Smooth muscle cell (in vitro differentiated cells): Measurements from ENCODE around the gene RAB10. TPM values are rescaled to one million over a fixed set of nuclear protein-coding genes. Genes with fewer than 3 reads are reported as not detected.
"Not testable (repeated sequence)": the region's sequence is repeated elsewhere in the genome, so short reads cannot be mapped to it uniquely, and the experiment has no call there.

Experiments used
- DNase-seq: peaks from one replicate; lab custom pipeline; 2025; ENCODE audit not compliant: unreplicated experiment; lab: John Stamatoyannopoulos, UW
- H2AFZ ChIP-seq: fragments of 200-600 bp; sonication (generic); 2 replicates; pipeline ENCODE4 v1.6.0; 2016; ENCODE audit warnings: antibody characterized with exemption, low read depth, mild to moderate bottlenecking
- H3F3A ChIP-seq: fragments of 200-600 bp; sonication (generic); 2 replicates; pipeline ENCODE4 v1.6.0; 2017; ENCODE audit warnings: antibody characterized with exemption, low read depth
- H3K27ac ChIP-seq: fragments of 200-600 bp; sonication (generic); 2 replicates; pipeline ENCODE4 v1.5.1; 2016; ENCODE audit warnings: low read depth, mild to moderate bottlenecking
- H3K27me3 ChIP-seq: fragments of 200-600 bp; sonication (generic); 2 replicates; pipeline ENCODE4 v1.6.1; 2016; ENCODE audit warnings: low read depth, mild to moderate bottlenecking
- H3K36me3 ChIP-seq: fragments of 200-600 bp; sonication (generic); 2 replicates; pipeline ENCODE4 v1.5.1; 2016; ENCODE audit warnings: low read depth
- H3K4me1 ChIP-seq: fragments of 200-600 bp; sonication (generic); 2 replicates; pipeline ENCODE4 v1.5.1; 2016; ENCODE audit warnings: low read depth
- H3K4me2 ChIP-seq: fragments of 200-600 bp; sonication (generic); 2 replicates; pipeline ENCODE4 v1.6.0; 2016; ENCODE audit warnings: mild to moderate bottlenecking
- H3K4me3 ChIP-seq: fragments of 200-600 bp; sonication (generic); 2 replicates; pipeline ENCODE4 v1.5.1; 2016; ENCODE audit warnings: mild to moderate bottlenecking
- H3K79me2 ChIP-seq: fragments of 200-600 bp; sonication (generic); 2 replicates; pipeline ENCODE4 v1.6.0; 2016; ENCODE audit warnings: low read depth, mild to moderate bottlenecking
- H3K9ac ChIP-seq: fragments of 200-600 bp; sonication (generic); 2 replicates; pipeline ENCODE4 v1.6.0; 2016; ENCODE audit warnings: low read depth
- H3K9me3 ChIP-seq: fragments of 200-600 bp; sonication (generic); replicated peaks from 2 replicates; pipeline ENCODE4 v1.5.1; 2016; ENCODE audit warnings: low read depth
- H4K20me1 ChIP-seq: fragments of 200-600 bp; sonication (generic); 2 replicates; pipeline ENCODE4 v1.6.0; 2016; ENCODE audit warnings: low read depth
- CTCF ChIP-seq: fragments of 200-600 bp; sonication (generic); IDR thresholded peaks from 2 replicates; pipeline ENCODE4 v1.5.1; 2017; ENCODE audit warnings: borderline replicate concordance, mild to moderate bottlenecking, antibody characterized with exemption; ENCODE audit not compliant: insufficient read depth, poor library complexity, severe bottlenecking
- WGBS: methylation state at CpG from one replicate; pipeline ENCODE4 v1.1.7; 2016; ENCODE audit warnings: low lambda C conversion rate; 5-methylcytosine and 5-hydroxymethylcytosine counted together
- polyA plus RNA-seq: library from polyadenylated mRNA; unstranded; fragments of >200 nt; fragmentation: Nextera tagmentation; extraction: Ambion mirVana; gene quantifications from 2 replicates; pipeline ENCODE4 v1.2.1, GENCODE V29; 2016
- total RNA-seq: library from RNA; depleted of rRNA; stranded (reverse); fragments of >200 nt; gene quantifications from 2 replicates; pipeline ENCODE4 v1.2.3, GENCODE V29; 2014

RAB10 gene
- total and polyA plus RNA-seq, 2 experiments from 2014 or later: 101 to 149 TPM

- no peak for DNase-seq
- no peak for TF ChIP-seq CTCF
- Histone ChIP-seq H3F3A (no peaks in the 10 kb centered on the region), H3K4me1 (no peaks in the 10 kb centered on the region), H3K9me3 (no peaks in the 10 kb centered on the region), H3K9ac (no peak overlapping the region), H4K20me1 (no peaks in the 10 kb centered on the region), H3K36me3 (no peaks in the 10 kb centered on the region), H3K79me2 (no peaks in the 10 kb centered on the region), H3K27me3 (no peaks in the 10 kb centered on the region), H2AFZ (no peak overlapping the region), H3K4me2 (no peak overlapping the region), H3K4me3 (no peak overlapping the region), H3K27ac (no peak overlapping the region)
- 91% methylated on average over 1 of the region's 1 CpG for WGBS
Observed at GRCh38 chr2:25996844-25997243, 37.0 kb upstream of the RAB10 start.

GRCh38 chr2:25998816-25999383 lies 35.0 kb upstream of the RAB10 start:
- H3F3A ChIP-seq: not testable (repeated sequence)

GRCh38 chr2:25999406-25999805 lies 34.5 kb upstream of the RAB10 start:
- H3F3A ChIP-seq, H3K9ac ChIP-seq, H3K79me2 ChIP-seq, H4K20me1 ChIP-seq, H2AFZ ChIP-seq, H3K27me3 ChIP-seq, H3K4me1 ChIP-seq, H3K4me3 ChIP-seq, H3K36me3 ChIP-seq, H3K4me2 ChIP-seq, DNase-seq, H3K9me3 ChIP-seq, H3K27ac ChIP-seq: not testable (repeated sequence)
- 72% methylated on average over 7 of the region's 7 CpGs for WGBS

More at GRCh38 chr2:25998816-25999383, 35.0 kb upstream of the RAB10 start:
- not testable (repeated sequence) for H3K9ac ChIP-seq, H3K27me3 ChIP-seq, H2AFZ ChIP-seq, H3K27ac ChIP-seq, H3K9me3 ChIP-seq, H3K36me3 ChIP-seq, H3K4me2 ChIP-seq, H3K79me2 ChIP-seq, DNase-seq, H4K20me1 ChIP-seq, H3K4me3 ChIP-seq, H3K4me1 ChIP-seq
- 96% methylated on average over 13 of the region's 13 CpGs for WGBS

GRCh38 chr2:26000561-26001082 lies 33.3 kb upstream of the RAB10 start:
- H3K27me3 ChIP-seq: no peaks in the 10 kb centered on the region
- H3K4me2 ChIP-seq: no peak overlapping the region
- no peaks in the 10 kb centered on the region for H3K79me2 ChIP-seq
- no peak overlapping the region for H3K4me3 ChIP-seq
- no peak for DNase-seq
- no peak overlapping the region for H3K9ac ChIP-seq
- no peak overlapping the region for H3K27ac ChIP-seq
- TF ChIP-seq CTCF: no peak
- H3K9me3 ChIP-seq: no peaks in the 10 kb centered on the region
- H2AFZ ChIP-seq: no peak overlapping the region
- 68% methylated on average over 5 of the region's 5 CpGs for WGBS
- no peaks in the 10 kb centered on the region for H3F3A ChIP-seq
- H3K36me3 ChIP-seq: no peaks in the 10 kb centered on the region
- no peaks in the 10 kb centered on the region for H4K20me1 ChIP-seq
- H3K4me1 ChIP-seq: no peaks in the 10 kb centered on the region
